ENCODE data around the gene PSMC3.
A peak's percentile ranks its signal among the peaks of the same experiment; 100 is the strongest.

The PSMC3 gene

GRCh38 chr11:47426062-47426956 lies at the start of gene PSMC3:
Gene PSMC3, minus strand, starts transcription at chr11:47426439. Its CDS starts 160 bp downstream, at chr11:47426279.
- no peak for TF ChIP-seq CTCF (IDR thresholded peaks at IDR 0.05; ENCODE audit: low read depth, low read length, missing control alignments)
- DNase-seq (ENCODE audit: extremely low read depth, low read depth), result peak; percentile 83
- peak within 1 kb of the TSS; percentile 99 for H3K4me3 ChIP-seq (replicated peaks; ENCODE audit: low read depth, low read length)

GRCh38 chr11:47470671-47471070 lies 44.4 kb upstream of the PSMC3 start:
- no peak for DNase-seq (ENCODE audit: extremely low read depth, low read depth)
- H3K4me3 ChIP-seq (replicated peaks; ENCODE audit: low read depth, low read length), result no peak overlapping the region
- TF ChIP-seq CTCF (IDR thresholded peaks at IDR 0.05; ENCODE audit: low read depth, low read length, missing control alignments), result no peak

- no peak for DNase-seq (ENCODE audit: extremely low read depth, low read depth)
- no peak overlapping the region for H3K4me3 ChIP-seq (replicated peaks; ENCODE audit: low read depth, low read length)
- TF ChIP-seq CTCF (IDR thresholded peaks at IDR 0.05; ENCODE audit: low read depth, low read length, missing control alignments), result no peak
These were observed 43.3 kb upstream of the PSMC3 start for GRCh38 chr11:47469361-47470179.

- no peak for TF ChIP-seq CTCF (IDR thresholded peaks at IDR 0.05; ENCODE audit: low read depth, low read length, missing control alignments)
- DNase-seq (ENCODE audit: extremely low read depth, low read depth), result no peak
These were observed 42.5 kb upstream of the PSMC3 start for GRCh38 chr11:47468598-47469214.

GRCh38 chr11:47467357-47467756 lies 41.1 kb upstream of the PSMC3 start:
- TF ChIP-seq CTCF (IDR thresholded peaks at IDR 0.05; ENCODE audit: low read depth, low read length, missing control alignments), result no peak
- H3K4me3 ChIP-seq (replicated peaks; ENCODE audit: low read depth, low read length), result no peak overlapping the region
- no peak for DNase-seq (ENCODE audit: extremely low read depth, low read depth)

More at GRCh38 chr11:47468598-47469214, 42.5 kb upstream of the PSMC3 start:
- H3K4me3 ChIP-seq (replicated peaks; ENCODE audit: low read depth, low read length), result no peak overlapping the region

GRCh38 chr11:47466701-47467250 lies 40.5 kb upstream of the PSMC3 start:
- TF ChIP-seq CTCF (IDR thresholded peaks at IDR 0.05; ENCODE audit: low read depth, low read length, missing control alignments), result no peak
- DNase-seq (ENCODE audit: extremely low read depth, low read depth), result no peak
- H3K4me3 ChIP-seq (replicated peaks; ENCODE audit: low read depth, low read length), result no peak overlapping the region

Measured in HFF-Myc (cell line).